ENCODE results near the gene G6PC3.
A peak's percentile ranks its signal among the peaks of the same experiment; 100 is the strongest.
"Not testable (repeated sequence)": the region's sequence is repeated elsewhere in the genome, so short reads cannot be mapped to it uniquely, and the experiment has no call there.

The G6PC3 gene, protein sequence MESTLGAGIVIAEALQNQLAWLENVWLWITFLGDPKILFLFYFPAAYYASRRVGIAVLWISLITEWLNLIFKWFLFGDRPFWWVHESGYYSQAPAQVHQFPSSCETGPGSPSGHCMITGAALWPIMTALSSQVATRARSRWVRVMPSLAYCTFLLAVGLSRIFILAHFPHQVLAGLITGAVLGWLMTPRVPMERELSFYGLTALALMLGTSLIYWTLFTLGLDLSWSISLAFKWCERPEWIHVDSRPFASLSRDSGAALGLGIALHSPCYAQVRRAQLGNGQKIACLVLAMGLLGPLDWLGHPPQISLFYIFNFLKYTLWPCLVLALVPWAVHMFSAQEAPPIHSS

GRCh38 chr17:44070455-44071197, at the start of gene G6PC3:
G6PC3 (plus strand) TSS chr17:44070735; CDS start chr17:44070966, 231 bp downstream.
- TF ChIP-seq POLR2A (IDR thresholded peaks at IDR 0.05; ENCODE audit: low read depth, low read length), result peak; percentile 85
- FAIRE-seq (no peak), DNase-seq (ENCODE audit: insufficient read length, low spot score) (peak; percentile 96)

DNA sequence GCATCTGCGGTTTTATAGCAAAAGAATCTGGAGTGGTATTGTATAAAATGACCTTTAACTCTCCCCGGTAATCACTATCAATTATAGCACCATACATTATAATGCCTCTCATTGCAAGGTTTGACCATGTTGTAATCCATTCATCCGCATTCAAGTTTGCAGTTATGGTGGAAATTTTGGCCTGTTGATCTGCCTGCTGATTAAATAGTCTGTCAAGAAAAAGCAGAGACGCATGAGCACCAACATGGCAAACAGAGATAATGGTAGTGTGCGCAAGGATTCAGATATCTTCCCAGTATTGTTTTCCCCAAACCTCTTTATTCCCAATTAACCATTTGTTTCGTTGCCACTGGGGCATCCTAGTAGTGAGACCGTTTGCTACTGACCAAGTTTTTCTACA, 49.3 kb upstream of the G6PC3 start:
- DNase-seq (ENCODE audit: insufficient read length, low spot score); FAIRE-seq: not testable (repeated sequence)

GRCh38 chr17:44022246-44022645, 48.3 kb upstream of the G6PC3 start:
- no peak for FAIRE-seq
- TF ChIP-seq POLR2A (IDR thresholded peaks at IDR 0.05; ENCODE audit: low read depth, low read length), result no peak
- no peak for DNase-seq (ENCODE audit: insufficient read length, low spot score)

DNA sequence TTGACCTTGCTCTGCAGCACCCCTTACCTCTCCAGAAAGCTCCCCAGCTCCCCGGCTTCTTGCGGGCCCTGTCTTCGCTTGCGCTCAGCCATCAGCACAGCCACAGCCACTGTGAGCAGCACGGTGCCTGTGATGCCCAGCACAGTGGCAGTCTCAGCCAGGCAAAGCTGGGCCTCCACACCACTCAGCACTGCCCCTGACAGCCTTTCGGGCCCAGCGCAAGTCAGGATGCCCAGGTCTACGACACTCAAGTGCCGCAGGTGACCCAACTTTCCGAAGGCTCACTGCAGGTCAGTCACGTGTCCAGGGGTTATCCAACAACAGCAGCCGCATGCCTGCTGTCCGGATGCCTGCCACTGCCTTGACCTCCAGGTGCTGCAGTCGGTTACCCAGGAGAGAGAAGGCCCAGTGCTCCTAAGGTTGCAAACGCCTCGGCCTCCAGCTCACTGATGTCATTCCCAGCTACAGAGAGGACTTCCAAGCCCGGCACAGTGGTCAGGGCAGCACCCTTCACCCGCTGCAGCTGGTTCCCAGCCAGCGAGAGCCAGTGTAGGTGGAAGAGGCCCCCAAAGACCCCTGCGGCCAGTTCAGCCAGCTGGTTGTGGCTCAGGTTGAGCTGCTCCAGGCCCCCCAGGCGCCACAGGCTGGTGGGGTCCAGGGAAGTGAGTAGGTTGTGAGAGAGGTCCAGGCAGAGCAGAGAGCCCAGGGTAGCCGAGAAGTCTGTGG, 46.8 kb upstream of the G6PC3 start:
- DNase-seq (ENCODE audit: insufficient read length, low spot score) (no peak), FAIRE-seq (no peak)
- no peak for TF ChIP-seq POLR2A (IDR thresholded peaks at IDR 0.05; ENCODE audit: low read depth, low read length)

GRCh38 chr17:44024271-44024663, 46.3 kb upstream of the G6PC3 start:
- TF ChIP-seq POLR2A (IDR thresholded peaks at IDR 0.05; ENCODE audit: low read depth, low read length), result no peak
- DNase-seq (ENCODE audit: insufficient read length, low spot score), result no peak
- FAIRE-seq, result no peak

DNA sequence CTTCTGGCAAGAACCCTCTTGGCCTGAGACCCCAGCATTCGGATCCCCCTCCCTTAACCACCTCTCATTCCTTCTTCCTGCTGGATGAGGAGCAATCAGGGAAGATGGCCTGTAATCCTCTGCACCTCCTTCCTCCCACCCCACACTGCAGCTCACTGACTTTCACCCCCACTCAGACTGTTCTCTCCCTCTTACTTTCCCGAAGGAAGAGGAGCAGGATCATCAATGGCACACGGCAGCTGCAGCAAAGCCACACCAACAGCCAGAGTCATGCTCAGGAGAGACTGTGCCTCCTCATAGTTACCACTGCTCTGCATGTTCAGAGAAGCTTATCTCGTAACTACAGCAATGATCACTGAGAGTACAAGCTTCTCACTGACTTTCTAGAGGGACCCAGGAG, 45.7 kb upstream of the G6PC3 start:
- FAIRE-seq (no peak), DNase-seq (ENCODE audit: insufficient read length, low spot score) (no peak)
- TF ChIP-seq POLR2A (IDR thresholded peaks at IDR 0.05; ENCODE audit: low read depth, low read length), result no peak

DNA sequence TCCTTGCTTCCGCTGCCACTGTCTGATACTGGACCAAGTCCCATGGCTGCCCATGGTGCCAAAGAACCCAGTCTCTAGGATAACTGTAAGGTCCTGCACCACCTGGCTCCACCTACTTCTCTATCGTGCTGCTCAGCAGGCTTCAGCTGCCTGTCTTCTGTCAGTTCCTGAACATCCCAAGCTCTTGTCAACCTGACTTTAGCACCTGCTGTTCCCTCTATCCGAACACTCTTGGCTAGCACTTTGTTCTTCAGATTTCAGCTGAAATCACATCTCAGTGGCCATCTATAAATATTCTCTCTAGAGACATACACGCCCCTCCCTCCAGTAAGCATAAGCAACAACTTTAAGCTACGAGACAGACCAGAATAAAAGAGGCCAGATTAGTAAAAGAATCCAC, 40.8 kb upstream of the G6PC3 start:
- no peak for DNase-seq (ENCODE audit: insufficient read length, low spot score)
- FAIRE-seq, result no peak
- no peak for TF ChIP-seq POLR2A (IDR thresholded peaks at IDR 0.05; ENCODE audit: low read depth, low read length)

- FAIRE-seq, result no peak
- TF ChIP-seq POLR2A (IDR thresholded peaks at IDR 0.05; ENCODE audit: low read depth, low read length), result no peak
- no peak for DNase-seq (ENCODE audit: insufficient read length, low spot score)
Observed at GRCh38 chr17:44030482-44030881, 40.1 kb upstream of the G6PC3 start.

GRCh38 chr17:44033861-44034408, 36.6 kb upstream of the G6PC3 start:
- FAIRE-seq (no peak), DNase-seq (ENCODE audit: insufficient read length, low spot score) (no peak)
- TF ChIP-seq POLR2A (IDR thresholded peaks at IDR 0.05; ENCODE audit: low read depth, low read length), result no peak

GRCh38 chr17:44034688-44035087, 35.8 kb upstream of the G6PC3 start:
- not testable (repeated sequence) for FAIRE-seq; DNase-seq (ENCODE audit: insufficient read length, low spot score)

DNA sequence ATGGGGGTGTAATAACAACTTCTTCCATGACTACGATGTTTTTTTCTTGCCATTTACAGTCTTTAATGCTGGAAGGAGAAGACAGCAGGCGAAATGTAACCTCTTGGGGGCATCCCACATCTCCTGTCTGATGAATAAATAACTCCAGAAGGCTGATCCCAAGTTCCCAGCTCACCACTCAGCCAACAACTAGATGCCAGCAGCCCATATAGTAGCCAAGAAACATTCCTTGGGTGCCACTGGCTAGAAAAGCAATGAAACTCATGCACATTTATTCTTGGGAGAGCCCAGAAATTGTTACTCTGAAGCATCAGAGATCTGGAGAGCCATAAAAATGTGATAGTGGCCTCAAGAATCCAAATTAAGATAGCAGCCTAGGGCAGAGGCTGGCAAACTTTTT, 33.1 kb upstream of the G6PC3 start:
- DNase-seq (ENCODE audit: insufficient read length, low spot score) (no peak), FAIRE-seq (no peak)
- TF ChIP-seq POLR2A (IDR thresholded peaks at IDR 0.05; ENCODE audit: low read depth, low read length), result no peak

- no peak for TF ChIP-seq POLR2A (IDR thresholded peaks at IDR 0.05; ENCODE audit: low read depth, low read length)
- FAIRE-seq (no peak), DNase-seq (ENCODE audit: insufficient read length, low spot score) (no peak)
Observed at GRCh38 chr17:44038604-44039011, 31.9 kb upstream of the G6PC3 start.

GRCh38 chr17:44039829-44040635, 30.5 kb upstream of the G6PC3 start:
- FAIRE-seq (no peak), DNase-seq (ENCODE audit: insufficient read length, low spot score) (no peak)
- TF ChIP-seq POLR2A (IDR thresholded peaks at IDR 0.05; ENCODE audit: low read depth, low read length), result no peak
